CD14-positive monocyte (primary cell): ENCODE data around the gene ANKRD53. TPM values are rescaled to one million over a fixed set of nuclear protein-coding genes. Genes with fewer than 3 reads are reported as not detected.
"Not testable (repeated sequence)": the region's sequence is repeated elsewhere in the genome, so short reads cannot be mapped to it uniquely, and the experiment has no call there.

Source experiments
- DNase-seq, 3 donors: peaks; one replicate each; pipeline ENCODE4 v3.0.0-alpha.2; 2011 to 2022
- H2AFZ ChIP-seq: 2 replicates; pipeline ENCODE4 v1.6.0; 2012; ENCODE audit warnings: mild to moderate bottlenecking, low read depth, low read length, inconsistent platforms; ENCODE audit not compliant: insufficient read depth, poor library complexity, severe bottlenecking
- H3K27ac ChIP-seq, 2 donors: 1 replicate in 1 of 2; 2 replicates in 1 of 2; pipeline ENCODE4 v1.5.1; 2012 to 2013; ENCODE audit warnings: low read length in 2 of 2, control low read depth in 1 of 2, inconsistent platforms in 1 of 2, low read depth in 1 of 2, mild to moderate bottlenecking in 1 of 2
- H3K27me3 ChIP-seq, 2 donors: one replicate each; pipeline versions ENCODE4 v1.6.0 to v1.6.1; 2011 to 2013; ENCODE audit warnings: low read length in 2 of 2; ENCODE audit not compliant: control insufficient read depth in 2 of 2, insufficient read depth in 2 of 2
- H3K36me3 ChIP-seq, 2 donors: replicated peaks in 1 of 2; 1 replicate in 1 of 2; 2 replicates in 1 of 2; pipeline versions ENCODE4 v1.5.1 to v1.6.1; 2012 to 2013; ENCODE audit warnings: low read length in 2 of 2, control low read depth in 1 of 2, inconsistent platforms in 1 of 2, mild to moderate bottlenecking in 1 of 2; ENCODE audit not compliant: insufficient read depth in 2 of 2, control insufficient read depth in 1 of 2
- H3K4me1 ChIP-seq, 2 donors: 1 replicate in 1 of 2; 2 replicates in 1 of 2; pipeline versions ENCODE4 v1.5.1 to v1.6.1; 2012 to 2013; ENCODE audit warnings: low read length in 2 of 2, control low read depth in 1 of 2, inconsistent platforms in 1 of 2, mild to moderate bottlenecking in 1 of 2, moderate library complexity in 1 of 2; ENCODE audit not compliant: insufficient read depth in 2 of 2, control insufficient read depth in 1 of 2
- H3K4me2 ChIP-seq: replicated peaks from 2 replicates; pipeline ENCODE3; 2012; ENCODE audit warnings: low read length, moderate library complexity, mild to moderate bottlenecking; ENCODE audit not compliant: poor library complexity, severe bottlenecking; ENCODE audit errors: extremely low read depth
- H3K4me3 ChIP-seq, 3 experiments: fragments of 200-600 bp in 1 of 3; sonication (generic) in 1 of 3; replicated peaks in 1 of 3; 1 replicate in 2 of 3; 2 replicates in 1 of 3; pipeline ENCODE4 v1.5.1; 2011 to 2013; ENCODE audit warnings: low read length in 3 of 3, mild to moderate bottlenecking in 3 of 3, control low read depth in 2 of 3, low read depth in 2 of 3, inconsistent platforms in 1 of 3, moderate library complexity in 1 of 3
- H3K79me2 ChIP-seq: 2 replicates; pipeline ENCODE4 v1.6.0; 2012; ENCODE audit warnings: mild to moderate bottlenecking, control low read depth, inconsistent platforms, low read length, moderate library complexity; ENCODE audit not compliant: insufficient read depth
- H3K9ac ChIP-seq: 2 replicates; pipeline ENCODE4 v1.6.0; 2017; ENCODE audit warnings: low read length, mild to moderate bottlenecking; ENCODE audit not compliant: insufficient read depth, poor library complexity, severe bottlenecking
- H3K9me3 ChIP-seq, 2 donors: replicated peaks in 1 of 2; 1 replicate in 1 of 2; 2 replicates in 1 of 2; pipeline versions ENCODE4 v1.5.1 to v1.6.1; 2012 to 2013; ENCODE audit warnings: low read length in 2 of 2, control low read depth in 1 of 2; ENCODE audit not compliant: control insufficient read depth in 1 of 2, insufficient read depth in 1 of 2
- H4K20me1 ChIP-seq: 2 replicates; pipeline ENCODE4 v1.6.0; 2012; ENCODE audit warnings: mild to moderate bottlenecking, low read length, control low read depth, moderate library complexity; ENCODE audit not compliant: insufficient read depth
- H3K27ac Mint-ChIP-seq, 7 donors: one replicate each; pipeline ENCODE4 v1.8.0; 2020; ENCODE audit warnings: mild to moderate bottlenecking in 7 of 7, mixed read lengths in 7 of 7, moderate library complexity in 6 of 7, inconsistent platforms in 2 of 7
- H3K27me3 Mint-ChIP-seq, 3 donors: one replicate each; pipeline ENCODE4 v1.8.0; 2021 to 2022; ENCODE audit warnings: low read depth in 3 of 3, mild to moderate bottlenecking in 3 of 3, mixed read lengths in 3 of 3, moderate library complexity in 3 of 3, inconsistent platforms in 1 of 3
- H3K36me3 Mint-ChIP-seq, 2 donors: one replicate each; pipeline ENCODE4 v1.8.0; 2020; ENCODE audit warnings: mixed read lengths in 2 of 2, inconsistent platforms in 1 of 2, mild to moderate bottlenecking in 1 of 2
- H3K4me1 Mint-ChIP-seq: one replicate; pipeline ENCODE4 v1.8.0; 2020; ENCODE audit warnings: mild to moderate bottlenecking, mixed read lengths
- H3K4me3 Mint-ChIP-seq, 2 donors: one replicate each; pipeline ENCODE4 v1.8.0; 2020; ENCODE audit warnings: mild to moderate bottlenecking in 2 of 2, mixed read lengths in 2 of 2, moderate library complexity in 1 of 2
- H3K9me3 Mint-ChIP-seq, 7 donors: one replicate each; pipeline ENCODE4 v1.8.0; 2020 to 2022; ENCODE audit warnings: mixed read lengths in 7 of 7, mild to moderate bottlenecking in 6 of 7, moderate library complexity in 6 of 7, inconsistent platforms in 2 of 7
- WGBS: methylation state at CpG from one replicate; pipeline ENCODE4 v1.1.5; 2013; ENCODE audit warnings: missing lambda C conversion rate; ENCODE audit not compliant: insufficient coverage; 5-methylcytosine and 5-hydroxymethylcytosine counted together
- intact Hi-C, 2 donors: fragments of 100-400 bp; cut with micrococcal nuclease; formaldehyde crosslinking; loops; one replicate each; pipeline versions ENCODE4 v1.15.0 to v1.15.1; 2023
- polyA plus RNA-seq, 3 donors: library from polyadenylated mRNA; depleted of rRNA in 1 of 3; unstranded in 2 of 3; stranded (reverse) in 1 of 3; fragments of 300-500 nt in 2 of 3; fragments of >200 nt in 1 of 3; fragmentation: Illumina TruSeq in 2 of 3; gene quantifications; 1 replicate in 2 of 3; 2 replicates in 1 of 3; pipeline ENCODE4 v1.2.3, GENCODE V29; 2012 to 2021
- TF ChIP-seq, protein P1 (sequence below): fragments of 200-600 bp; IDR thresholded peaks from one replicate; pipeline ENCODE4 v1.8.0; 2022; ENCODE audit warnings: antibody characterized with exemption, mild to moderate bottlenecking

ANKRD53 gene
- polyA plus RNA-seq, 3 donors: 0.12 TPM; not detected in 2

GRCh38 chr2:71018625-71019024 is 40.2 kb downstream of the ANKRD53 start:
- TF ChIP-seq, protein P1, sequence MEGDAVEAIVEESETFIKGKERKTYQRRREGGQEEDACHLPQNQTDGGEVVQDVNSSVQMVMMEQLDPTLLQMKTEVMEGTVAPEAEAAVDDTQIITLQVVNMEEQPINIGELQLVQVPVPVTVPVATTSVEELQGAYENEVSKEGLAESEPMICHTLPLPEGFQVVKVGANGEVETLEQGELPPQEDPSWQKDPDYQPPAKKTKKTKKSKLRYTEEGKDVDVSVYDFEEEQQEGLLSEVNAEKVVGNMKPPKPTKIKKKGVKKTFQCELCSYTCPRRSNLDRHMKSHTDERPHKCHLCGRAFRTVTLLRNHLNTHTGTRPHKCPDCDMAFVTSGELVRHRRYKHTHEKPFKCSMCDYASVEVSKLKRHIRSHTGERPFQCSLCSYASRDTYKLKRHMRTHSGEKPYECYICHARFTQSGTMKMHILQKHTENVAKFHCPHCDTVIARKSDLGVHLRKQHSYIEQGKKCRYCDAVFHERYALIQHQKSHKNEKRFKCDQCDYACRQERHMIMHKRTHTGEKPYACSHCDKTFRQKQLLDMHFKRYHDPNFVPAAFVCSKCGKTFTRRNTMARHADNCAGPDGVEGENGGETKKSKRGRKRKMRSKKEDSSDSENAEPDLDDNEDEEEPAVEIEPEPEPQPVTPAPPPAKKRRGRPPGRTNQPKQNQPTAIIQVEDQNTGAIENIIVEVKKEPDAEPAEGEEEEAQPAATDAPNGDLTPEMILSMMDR: no peak
- no peak overlapping the region for H3K4me2 ChIP-seq
- intact Hi-C loops: no loop called here
- Mint-ChIP-seq H3K27ac (no peak overlapping the region), H3K4me3 (no peak overlapping the region), H3K36me3 (no peaks in the 10 kb centered on the region), H3K4me1 (peaks cover 3% of the 10 kb centered on the region), H3K27me3 (peaks cover 0 to 1% (median 0%) of the 10 kb centered on the region in 3 donors), H3K9me3 (peaks cover 0 to 8% (median 0%) of the 10 kb centered on the region in 7 donors)
- no peak for DNase-seq
- no peaks in the 10 kb centered on the region for H3K36me3 ChIP-seq
- no peaks in the 10 kb centered on the region for H4K20me1 ChIP-seq
- H3K27ac ChIP-seq: no peak overlapping the region
- no peaks in the 10 kb centered on the region for H3K79me2 ChIP-seq
- H3K4me1 ChIP-seq: no peaks in the 10 kb centered on the region
- H3K27me3 ChIP-seq: no peaks in the 10 kb centered on the region
- H3K4me3 ChIP-seq: no peak overlapping the region
- WGBS: no CpG with 5 or more reads among the region's 8 CpGs
- H3K9me3 ChIP-seq: peaks cover 0 to 22% of the 10 kb centered on the region in 2 donors
- H3K9ac ChIP-seq: no peak overlapping the region
- no peak overlapping the region for H2AFZ ChIP-seq

DNA sequence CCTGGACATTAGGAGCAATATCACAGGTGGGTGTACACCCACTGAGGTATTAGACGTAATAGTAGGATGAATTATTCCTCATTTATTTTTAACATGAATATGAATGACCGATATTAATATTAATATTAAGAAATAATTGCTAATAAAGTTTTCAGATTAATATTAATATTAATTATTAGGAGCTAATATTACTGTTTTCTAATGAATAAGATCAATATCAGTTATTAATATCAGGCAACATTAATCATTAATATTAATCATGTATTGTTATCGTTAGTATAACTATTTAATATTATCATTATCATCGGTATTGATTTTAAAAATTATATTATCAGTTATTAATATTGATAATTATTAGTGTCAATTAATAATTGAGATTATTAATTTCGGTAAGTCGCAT is 41.6 kb downstream of the ANKRD53 start:
- not testable (repeated sequence) for H3K27ac Mint-ChIP-seq, H3K27me3 Mint-ChIP-seq

DNA sequence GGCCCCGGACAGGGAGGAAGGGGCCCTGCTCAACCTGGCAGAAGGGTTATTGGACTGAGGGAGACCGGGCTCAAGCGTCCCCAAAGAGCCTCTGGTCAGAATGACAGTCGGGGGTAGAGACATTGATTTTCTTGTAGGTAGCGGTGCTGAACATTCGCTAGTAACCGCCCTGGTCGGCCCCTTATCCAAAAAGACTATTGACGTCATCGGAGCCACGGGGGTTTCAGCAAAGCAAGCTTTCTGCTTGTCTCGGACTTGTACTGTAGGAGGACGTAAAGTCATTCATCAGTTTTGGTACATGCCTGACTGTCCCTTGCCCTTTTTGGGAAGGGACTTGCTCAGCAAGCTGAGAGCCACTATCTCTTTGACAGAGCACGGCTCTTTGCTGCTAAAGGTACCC is 43.0 kb downstream of the ANKRD53 start:
- H3K9me3 ChIP-seq, H3K9ac ChIP-seq, H3K4me2 ChIP-seq, H3K27me3 ChIP-seq, H3K36me3 Mint-ChIP-seq, H2AFZ ChIP-seq, H4K20me1 ChIP-seq, H3K4me1 ChIP-seq, DNase-seq, H3K36me3 ChIP-seq, H3K79me2 ChIP-seq, H3K27me3 Mint-ChIP-seq, H3K4me1 Mint-ChIP-seq, H3K9me3 Mint-ChIP-seq, H3K27ac ChIP-seq, H3K4me3 Mint-ChIP-seq, H3K4me3 ChIP-seq, intact Hi-C loops: not testable (repeated sequence)
- WGBS: 89% methylated on average over 7 of the region's 14 CpGs
- H3K27ac Mint-ChIP-seq: peak overlapping the region in 2 of 7 donors; percentile 57 to 66

More for the DNA sequence above, 41.6 kb downstream of the ANKRD53 start:
- H3K4me1 ChIP-seq, H3K36me3 ChIP-seq, H3K4me1 Mint-ChIP-seq, H3K4me2 ChIP-seq, H3K27me3 ChIP-seq, H3K4me3 ChIP-seq, H3K4me3 Mint-ChIP-seq, H2AFZ ChIP-seq, intact Hi-C loops, H3K9ac ChIP-seq, H3K27ac ChIP-seq, H4K20me1 ChIP-seq, DNase-seq, H3K36me3 Mint-ChIP-seq, H3K9me3 Mint-ChIP-seq, H3K79me2 ChIP-seq: not testable (repeated sequence)
- H3K9me3 ChIP-seq: peaks cover 0 to 14% of the 10 kb centered on the region in 2 donors
- WGBS: no CpG with 5 or more reads among the region's 6 CpGs
